HG02642 (cell line): ENCODE measurements around the gene BMP2K.
"Not testable (repeated sequence)": the region's sequence is repeated elsewhere in the genome, so short reads cannot be mapped to it uniquely, and the experiment has no call there.

Source experiments
- ATAC-seq: cut with Tn5 transposase; IDR thresholded peaks from one replicate; pipeline ENCODE4 v1.9.1; 2021; ENCODE audit warnings: mild to moderate bottlenecking; ENCODE audit not compliant: unreplicated experiment, poor library complexity

Gene BMP2K

GRCh38 chr4:78787392-78788006 lies 11.3 kb downstream of the BMP2K start:
- no peak for ATAC-seq

GRCh38 chr4:78788007-78788889 lies 12.1 kb downstream of the BMP2K start:
- no peak for ATAC-seq

DNA sequence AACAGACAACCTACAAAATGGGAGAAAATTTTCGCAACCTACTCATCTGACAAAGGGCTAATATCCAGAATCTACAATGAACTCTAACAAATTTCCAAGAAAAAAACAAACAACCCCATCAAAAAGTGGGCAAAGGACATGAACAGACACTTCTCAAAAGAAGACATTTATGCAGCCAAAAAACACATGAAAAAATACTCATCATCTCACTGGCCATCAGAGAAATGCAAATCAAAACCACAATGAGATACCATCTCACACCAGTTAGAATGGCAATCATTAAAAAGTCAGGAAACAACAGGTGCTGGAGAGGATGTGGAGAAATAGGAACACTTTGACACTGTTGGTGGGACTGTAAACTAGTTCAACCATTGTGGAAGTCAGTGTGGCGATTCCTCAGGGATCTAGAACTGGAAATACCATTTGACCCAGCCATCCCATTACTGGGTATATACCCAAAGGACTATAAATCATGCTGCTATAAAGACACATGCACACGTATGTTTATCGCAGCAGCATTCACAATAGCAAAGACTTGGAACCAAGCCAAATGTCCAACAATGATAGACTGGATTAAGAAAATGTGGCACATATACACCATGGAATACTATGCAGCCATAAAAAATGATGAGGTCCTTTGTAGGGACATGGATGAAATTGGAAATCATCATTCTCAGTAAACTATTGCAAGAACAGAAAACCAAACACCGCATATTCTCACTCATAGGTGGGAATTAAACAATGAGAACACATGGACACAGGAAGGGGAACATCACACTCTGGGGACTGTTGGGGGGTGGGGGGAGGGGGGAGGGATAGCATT lies 19.7 kb downstream of the BMP2K start:
- ATAC-seq: not testable (repeated sequence)

DNA sequence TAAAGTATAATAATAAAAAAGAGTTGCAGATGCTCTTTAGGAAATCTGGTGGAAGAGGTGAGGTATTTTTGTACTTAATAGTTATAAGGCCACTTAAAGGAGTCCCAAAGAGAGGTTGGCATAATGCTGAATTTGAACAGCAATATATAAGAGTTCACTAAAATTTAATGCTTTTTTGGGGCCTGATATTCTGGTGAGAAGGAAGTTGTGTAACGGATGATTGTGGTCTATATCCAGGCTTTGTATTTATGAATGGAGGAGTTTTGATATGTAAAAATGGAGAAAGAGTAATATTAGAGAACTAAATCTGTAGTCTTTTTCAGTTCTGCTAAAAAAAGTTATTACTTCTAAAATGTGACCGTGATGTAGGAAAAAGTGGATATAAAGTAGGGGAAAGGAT lies 20.4 kb downstream of the BMP2K start:
- ATAC-seq: no peak

- no peak for ATAC-seq
Measured at GRCh38 chr4:78797777-78798284, 21.7 kb downstream of the BMP2K start.

- peak; percentile 74 for ATAC-seq
Measured at GRCh38 chr4:78799551-78800495, 23.7 kb downstream of the BMP2K start.

- ATAC-seq: no peak
Measured at GRCh38 chr4:78800965-78801364, 24.8 kb downstream of the BMP2K start.

- ATAC-seq: no peak
Measured at GRCh38 chr4:78803983-78804382, 27.8 kb downstream of the BMP2K start.

GRCh38 chr4:78806943-78807460 lies 30.9 kb downstream of the BMP2K start:
- no peak for ATAC-seq

DNA sequence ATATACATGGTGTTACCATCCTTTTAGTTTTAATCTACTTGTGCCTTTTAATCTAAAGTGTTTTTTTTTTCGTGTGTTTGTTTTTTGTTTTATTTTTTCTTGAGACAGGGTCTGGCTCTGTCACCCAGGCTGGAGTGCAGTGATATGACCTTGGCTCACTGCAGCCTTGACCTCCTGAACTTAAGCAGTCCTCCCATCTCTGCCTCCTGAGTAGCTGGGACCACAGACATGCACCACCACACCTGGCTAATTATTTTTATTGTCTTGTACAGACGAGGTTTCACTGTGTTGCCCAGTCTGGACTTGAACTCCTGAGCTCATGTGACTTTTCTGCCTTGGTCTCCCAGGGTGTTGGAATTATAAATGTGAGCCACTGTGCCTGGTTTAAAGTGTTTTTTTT lies 33.1 kb downstream of the BMP2K start:
- no peak for ATAC-seq

- ATAC-seq: no peak
Measured at GRCh38 chr4:78809928-78810835, 34.0 kb downstream of the BMP2K start.

- no peak for ATAC-seq
Measured at GRCh38 chr4:78811034-78811433, 34.9 kb downstream of the BMP2K start.

GRCh38 chr4:78818530-78819079 lies 42.5 kb downstream of the BMP2K start:
- no peak for ATAC-seq

- no peak for ATAC-seq
Measured at GRCh38 chr4:78824001-78824400, 47.9 kb downstream of the BMP2K start.

GRCh38 chr4:78827191-78827590 lies 51.0 kb downstream of the BMP2K start:
- no peak for ATAC-seq

- no peak for ATAC-seq
Measured at GRCh38 chr4:78829296-78829695, 53.1 kb downstream of the BMP2K start.

DNA sequence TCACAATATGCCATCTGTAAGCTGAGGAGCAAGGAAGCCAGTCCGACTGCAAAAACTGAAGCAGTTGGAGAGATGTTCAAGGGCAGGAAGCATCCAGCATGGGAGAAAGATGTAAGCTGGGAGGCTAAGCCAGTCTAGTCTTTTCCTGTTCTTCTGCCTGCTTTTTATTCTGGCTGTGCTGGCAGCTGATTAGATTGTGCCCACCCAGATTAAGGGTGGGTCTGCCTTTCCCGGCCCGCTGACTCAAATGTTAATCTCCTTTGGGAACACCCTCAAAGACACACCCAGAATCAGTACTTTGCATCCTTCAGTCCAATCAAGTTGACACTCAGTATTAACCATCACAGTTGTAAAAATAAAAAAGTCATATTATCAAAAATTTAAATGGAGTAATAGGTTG lies 63.5 kb downstream of the BMP2K start:
- not testable (repeated sequence) for ATAC-seq

DNA sequence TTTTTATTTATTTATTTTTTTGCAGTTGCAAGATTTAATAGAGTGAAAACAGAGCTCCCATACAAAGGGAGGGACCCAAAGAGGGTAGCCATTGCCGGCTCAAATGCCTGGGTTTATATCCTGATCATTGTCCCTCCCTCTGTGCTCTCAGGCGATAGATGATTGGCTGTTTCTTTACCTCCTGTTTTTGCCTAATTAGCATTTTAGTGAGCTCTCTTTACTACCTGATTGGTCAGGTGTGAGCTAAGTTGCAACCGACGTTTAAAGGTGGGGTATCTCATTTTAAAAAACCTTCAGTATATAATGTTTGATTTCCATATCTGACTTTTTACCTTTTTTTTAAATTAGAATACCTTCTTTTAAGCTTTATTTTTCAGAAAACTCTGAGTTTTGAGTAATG lies 64.1 kb downstream of the BMP2K start:
- not testable (repeated sequence) for ATAC-seq
